SK-N-SH treated with all-trans-retinoic acid at 6 μM for 48 hours (cell line): Measurements from ENCODE around the gene MAST4.

ENCODE experiments used
- OSR1 ChIP-seq: fragments of 250-450 bp; sonication (Bioruptor Pico); IDR thresholded peaks from 2 replicates; pipeline ENCODE4 v1.8.0; 2022; ENCODE audit warnings: moderate library complexity, mild to moderate bottlenecking, inconsistent platforms
- TOX ChIP-seq: fragments of 250-450 bp; sonication (Bioruptor Pico); IDR thresholded peaks from 2 replicates; pipeline ENCODE4 v1.8.0; 2021; ENCODE audit warnings: mild to moderate bottlenecking, moderate library complexity, borderline replicate concordance
- ZFP3 ChIP-seq: fragments of 250-450 bp; sonication (Bioruptor Pico); IDR thresholded peaks from 2 replicates; pipeline ENCODE4 v1.5.0; 2020; ENCODE audit warnings: mild to moderate bottlenecking, moderate library complexity

DNA sequence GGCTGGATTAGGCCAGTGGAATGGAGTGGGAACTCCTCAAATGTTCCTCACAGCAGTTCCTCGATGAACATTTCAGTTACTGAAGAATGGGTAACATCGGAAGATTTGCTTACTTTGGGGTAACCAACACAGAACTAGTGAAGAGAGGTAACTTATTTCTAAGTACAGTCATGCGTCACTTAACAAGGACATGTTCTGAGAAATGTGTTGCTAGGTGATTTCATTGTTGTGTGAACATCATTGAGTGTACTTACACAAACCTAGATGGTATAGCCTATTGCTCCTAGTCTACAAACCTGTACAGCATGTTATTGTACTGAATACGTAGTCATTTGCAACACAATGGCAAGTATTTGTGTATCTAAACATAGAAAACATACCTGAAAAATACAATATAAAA, 228.3 kb downstream of the MAST4 start:
- TF ChIP-seq OSR1 (no peak), ZFP3 (CRISPR knock-in tag) (no peak), TOX (CRISPR knock-in tag) (no peak)
